ENCODE data around the gene UNC119B. TPM values are rescaled to one million over a fixed set of nuclear protein-coding genes. Genes with fewer than 3 reads are reported as not detected.

The UNC119B gene
- total and polyA plus RNA-seq, 2 of the 4 experiments (the other 2 are of a cell fraction) = 8.4 to 21.6 TPM

- CTCF ChIA-PET = no interaction called here
- POLR2A ChIA-PET (ENCODE audit: unreplicated experiment) = no interaction called here
- H3K4me2 ChIP-seq (ENCODE audit: low read depth, low read length) = peak overlapping the region; percentile 40; the same call in 1 of the 2 replicates
Measured at GRCh38 chr12:120726510-120726793, 16.2 kb downstream of the UNC119B start.

More at GRCh38 chr12:120726510-120726793, 16.2 kb downstream of the UNC119B start:
- no peak overlapping the region for H4K5ac ChIP-seq (ENCODE audit: low read depth, low read length)
- no peak overlapping the region for H2BK20ac ChIP-seq (ENCODE audit: low read depth, low read length)
- peak overlapping the region; percentile 89 for H2AK9ac ChIP-seq (replicated peaks; ENCODE audit: low read depth, low read length, poor library complexity)
- H3K18ac ChIP-seq (ENCODE audit: low read depth, low read length) = no peak overlapping the region
- dilution Hi-C loops (cut with HindIII; ENCODE audit: low sequenced_read_pairs, unreplicated experiment) = no loop called here
- no peaks in the 10 kb centered on the region for H3K27me3 ChIP-seq (ENCODE audit: control insufficient read depth, insufficient read depth, low read length)
- no peak overlapping the region for H2BK120ac ChIP-seq (ENCODE audit: low read depth, low read length)
- ATAC-seq (ENCODE audit: low read depth) = no peak
- no peak overlapping the region for H3K27ac ChIP-seq (ENCODE audit: insufficient read depth, low read length)
- H3K4me3 ChIP-seq (ENCODE audit: insufficient read depth, low read depth, low read length) = no peak overlapping the region
- H4K20me1 ChIP-seq (ENCODE audit: insufficient read depth, low read length) = no peaks in the 10 kb centered on the region
- H4K91ac ChIP-seq (ENCODE audit: insufficient read depth, low read depth, low read length) = no peak overlapping the region
- H3K23ac ChIP-seq (ENCODE audit: low read depth, low read length) = no peak overlapping the region
- H3K36me3 ChIP-seq (ENCODE audit: control insufficient read depth, insufficient read depth, low read length) = peaks cover 16% of the 10 kb centered on the region
- 94% methylated on average over 5 of the region's 9 CpGs; no CpG with 5 or more reads in 1 of the 2 experiments for WGBS, 2 experiments (ENCODE audit: extremely low coverage in 2 of 2, insufficient read length in 1 of 2)
- no peak overlapping the region for H2BK5ac ChIP-seq (ENCODE audit: low read depth, low read length, poor library complexity, severe bottlenecking)
- no peak overlapping the region for H3K4ac ChIP-seq (ENCODE audit: low read depth, low read length)
- in situ Hi-C loops (cut with MboI; ENCODE audit: low sequenced_read_pairs) = no loop called here
- H4K8ac ChIP-seq (ENCODE audit: low read depth in 2 of 2, low read length in 2 of 2) = 0 out of 4 replicates have a peak overlapping the region, but pooled peaks of 1 of the 2 experiments have one; percentile 28
- H2AFZ ChIP-seq (replicated peaks; ENCODE audit: low read length, poor library complexity) = no peak overlapping the region
- H3K9me1 ChIP-seq (ENCODE audit: insufficient read depth, low read length) = peaks cover 10% of the 10 kb centered on the region
- H3K4me1 ChIP-seq (ENCODE audit: control insufficient read depth, insufficient read depth, low read length) = peaks cover 9% of the 10 kb centered on the region; the same call in 1 of the 2 replicates
- no peak overlapping the region for H2BK15ac ChIP-seq (ENCODE audit: low read depth, low read length)
- TF ChIP-seq USF2 (IDR thresholded peaks at IDR 0.05; ENCODE audit: low read depth, low read length) = no peak
- TF ChIP-seq SMC3 (IDR thresholded peaks at IDR 0.05; ENCODE audit: low read depth, low read length) = no peak
- no peak for TF ChIP-seq CEBPB (IDR thresholded peaks at IDR 0.05; ENCODE audit: low read depth, low read length)
- TF ChIP-seq RFX5 (IDR thresholded peaks at IDR 0.05; ENCODE audit: low read depth, low read length) = no peak
- TF ChIP-seq MXI1 (IDR thresholded peaks at IDR 0.05; ENCODE audit: borderline replicate concordance, low read depth, low read length) = no peak
- TF ChIP-seq FOS (IDR thresholded peaks at IDR 0.05; ENCODE audit: low read depth, low read length) = no peak
- TF ChIP-seq NFE2L2 (IDR thresholded peaks at IDR 0.05; ENCODE audit: low read depth, low read length) = no peak
- TF ChIP-seq RCOR1 (IDR thresholded peaks at IDR 0.05; ENCODE audit: insufficient replicate concordance, low read length) = no peak
- TF ChIP-seq ELK1 (IDR thresholded peaks at IDR 0.05; ENCODE audit: borderline replicate concordance, low read depth, low read length) = no peak
- TF ChIP-seq BHLHE40 (IDR thresholded peaks at IDR 0.05; ENCODE audit: low read depth, low read length) = no peak
- peaks cover 7 to 19% of the 10 kb centered on the region in 2 experiments; a peak in 3 of 4 replicates for H3K79me1 ChIP-seq (ENCODE audit: low read depth in 1 of 2, low read length in 2 of 2)
- no peak for DNase-seq
- H3K56ac ChIP-seq (ENCODE audit: extremely low read depth, insufficient read depth, low read length) = no peak overlapping the region
- no peaks in the 10 kb centered on the region for H3K9me3 ChIP-seq (ENCODE audit: control insufficient read depth, insufficient read depth, low read length)
- no peak overlapping the region for H3K9ac ChIP-seq (ENCODE audit: low read depth, low read length)
- intact Hi-C loops (cut with micrococcal nuclease) = no loop called here
- no peak overlapping the region for H3K14ac ChIP-seq (replicated peaks; ENCODE audit: low read depth, low read length)
- BruUV-seq (replicated peaks) = no TSS peak
- no peak overlapping the region for H2AK5ac ChIP-seq (ENCODE audit: low read depth, low read length)

All from IMR-90 (cell line).